Stimulated activated CD8-positive, alpha-beta memory T cell treated with anti-CD3 and anti-CD28 coated beads, Interleukin-4, amount 100 ng/mL, for 24 hours (primary cell): ENCODE data around the gene CABYR.

Source experiments
- DNase-seq: peaks from one replicate; pipeline ENCODE4 v3.0.0-alpha.2; 2020; ENCODE audit warnings: low read depth

CABYR gene

DNA sequence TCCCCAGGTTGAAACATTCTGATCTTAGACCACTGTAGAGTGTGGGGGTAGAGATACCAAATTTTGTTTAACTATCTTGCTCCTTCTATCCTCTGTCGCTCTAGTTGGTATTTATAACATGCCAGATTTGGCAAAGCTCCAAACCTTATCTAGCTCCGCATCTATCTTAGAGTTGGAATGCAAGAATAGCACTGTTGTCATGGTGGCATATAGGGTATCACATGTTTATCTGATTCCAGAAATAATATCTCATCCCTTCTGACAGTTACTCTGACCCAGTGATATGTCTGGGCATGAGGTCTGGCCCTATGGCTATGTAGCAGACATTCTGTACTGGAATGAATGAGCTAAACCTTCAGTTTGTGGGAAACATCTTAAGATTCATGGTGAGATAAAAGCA is 51.7 kb downstream of the CABYR start:
- no peak for DNase-seq

DNA sequence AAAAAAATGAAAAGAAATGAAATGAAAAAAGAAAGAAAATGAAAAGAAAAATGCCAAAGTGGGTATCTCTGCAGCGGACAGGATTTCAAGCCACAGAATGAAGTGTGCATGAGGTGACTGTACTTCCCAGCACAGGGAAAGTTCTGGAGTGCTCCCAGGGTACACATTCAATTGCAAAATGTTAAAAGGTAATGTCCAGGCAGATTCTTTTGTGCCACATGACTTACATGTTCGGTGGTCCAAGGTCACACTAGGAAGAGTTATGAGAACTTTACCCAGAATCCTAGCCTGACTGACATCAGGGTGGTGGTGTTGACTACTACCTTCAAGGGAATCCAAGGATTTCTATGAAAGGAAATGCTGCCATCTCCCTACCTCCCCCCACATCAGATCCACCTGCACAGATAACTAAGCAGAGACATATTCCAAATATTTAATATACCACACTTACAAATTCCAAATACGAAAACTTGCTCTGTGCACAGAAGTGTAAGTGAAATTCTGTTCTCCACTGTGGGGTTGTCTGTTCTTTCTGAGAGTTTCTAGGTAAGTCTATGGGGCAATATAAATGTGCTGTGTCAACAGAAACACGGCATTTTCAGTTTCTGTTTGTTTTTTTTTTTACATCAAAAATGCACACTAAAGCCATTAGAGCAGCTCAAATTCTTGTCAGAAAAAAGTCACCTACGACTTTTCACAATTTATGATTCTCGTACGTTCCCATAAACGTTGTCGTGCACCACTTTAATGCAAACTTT is 56.6 kb downstream of the CABYR start:
- no peak for DNase-seq

DNA sequence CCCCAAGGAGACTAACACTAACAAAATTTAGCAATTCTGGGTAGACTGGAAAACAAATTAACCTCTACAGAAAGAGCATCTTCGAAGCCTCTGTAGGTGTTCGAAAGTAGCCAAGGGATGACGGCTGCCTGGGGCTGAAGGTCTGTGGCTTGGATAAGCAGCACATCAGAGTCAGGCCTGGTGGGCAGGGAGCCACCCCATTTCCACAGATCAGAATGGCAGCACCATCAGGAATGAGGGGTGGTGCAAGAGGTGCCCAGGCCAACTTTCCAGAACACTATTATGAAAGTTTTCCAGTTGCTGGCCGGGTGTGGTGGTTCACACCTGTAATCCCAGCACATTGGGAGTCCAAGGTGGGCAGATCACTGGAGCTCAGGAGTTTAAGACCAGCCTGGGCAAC is 57.9 kb downstream of the CABYR start:
- no peak for DNase-seq

DNA sequence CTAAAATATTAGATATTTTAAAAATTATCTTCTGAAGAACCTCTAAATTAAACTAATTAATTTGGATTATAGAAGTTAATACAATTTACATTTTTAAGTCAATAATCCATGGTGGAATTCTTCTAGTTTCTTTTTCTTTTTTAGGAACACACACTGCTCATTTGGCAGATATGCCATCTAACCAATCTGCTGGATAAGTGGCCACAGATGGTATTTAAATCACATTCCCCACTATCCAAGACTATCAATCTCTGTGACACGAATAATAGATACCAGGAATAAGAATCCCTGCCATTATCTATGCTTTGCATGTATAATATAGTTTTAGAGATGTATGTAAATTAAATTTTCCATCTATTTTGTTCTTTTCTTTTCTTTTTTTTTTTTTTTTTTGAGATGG is 58.5 kb downstream of the CABYR start:
- DNase-seq: no peak

DNA sequence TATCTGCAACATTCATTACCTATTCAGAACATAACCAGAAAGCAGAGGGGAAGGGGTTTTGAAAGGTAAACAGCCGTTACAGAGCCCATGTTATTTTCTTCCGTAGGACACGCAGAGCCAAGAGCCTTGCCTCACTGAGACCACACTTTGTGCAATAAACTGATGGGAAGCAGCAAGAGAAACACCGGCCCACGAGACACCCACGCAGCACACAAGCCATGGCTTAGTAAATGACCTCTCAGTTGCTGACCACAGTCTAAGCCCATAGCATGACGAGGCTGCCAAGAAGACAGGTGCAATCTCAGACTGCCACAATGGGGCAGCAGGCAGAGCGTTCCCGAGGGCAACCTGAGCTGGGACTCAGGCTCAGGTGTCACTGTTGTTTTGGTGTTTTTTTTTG is 59.6 kb downstream of the CABYR start:
- no peak for DNase-seq

DNA sequence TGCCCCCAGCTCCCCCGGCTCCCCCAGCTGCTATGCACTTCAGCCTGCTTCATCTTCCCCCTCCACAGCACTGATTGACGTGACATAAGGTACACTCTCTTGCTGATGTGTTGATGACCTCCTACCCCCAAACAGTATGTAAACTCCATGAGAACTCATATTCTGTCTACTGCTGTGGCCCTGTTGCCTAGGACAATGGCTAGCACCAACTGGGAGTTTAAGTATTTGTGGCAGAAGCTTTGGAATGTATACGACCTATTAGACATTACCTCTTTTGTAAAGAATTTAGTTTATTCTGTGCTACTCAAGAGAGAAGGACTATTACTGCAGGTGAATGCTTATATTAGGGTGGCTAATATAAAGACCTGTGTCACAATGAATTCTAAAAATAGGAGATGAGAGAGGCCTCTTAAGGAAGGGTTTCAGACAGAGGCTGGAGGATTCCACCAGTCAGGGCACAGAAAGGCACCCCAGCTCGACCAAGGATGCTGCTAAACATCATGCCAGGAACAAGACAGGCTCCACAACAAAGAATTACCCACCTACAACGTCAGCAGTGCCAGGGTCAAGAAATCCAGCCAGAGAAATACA is 60.6 kb downstream of the CABYR start:
- DNase-seq: no peak

DNA sequence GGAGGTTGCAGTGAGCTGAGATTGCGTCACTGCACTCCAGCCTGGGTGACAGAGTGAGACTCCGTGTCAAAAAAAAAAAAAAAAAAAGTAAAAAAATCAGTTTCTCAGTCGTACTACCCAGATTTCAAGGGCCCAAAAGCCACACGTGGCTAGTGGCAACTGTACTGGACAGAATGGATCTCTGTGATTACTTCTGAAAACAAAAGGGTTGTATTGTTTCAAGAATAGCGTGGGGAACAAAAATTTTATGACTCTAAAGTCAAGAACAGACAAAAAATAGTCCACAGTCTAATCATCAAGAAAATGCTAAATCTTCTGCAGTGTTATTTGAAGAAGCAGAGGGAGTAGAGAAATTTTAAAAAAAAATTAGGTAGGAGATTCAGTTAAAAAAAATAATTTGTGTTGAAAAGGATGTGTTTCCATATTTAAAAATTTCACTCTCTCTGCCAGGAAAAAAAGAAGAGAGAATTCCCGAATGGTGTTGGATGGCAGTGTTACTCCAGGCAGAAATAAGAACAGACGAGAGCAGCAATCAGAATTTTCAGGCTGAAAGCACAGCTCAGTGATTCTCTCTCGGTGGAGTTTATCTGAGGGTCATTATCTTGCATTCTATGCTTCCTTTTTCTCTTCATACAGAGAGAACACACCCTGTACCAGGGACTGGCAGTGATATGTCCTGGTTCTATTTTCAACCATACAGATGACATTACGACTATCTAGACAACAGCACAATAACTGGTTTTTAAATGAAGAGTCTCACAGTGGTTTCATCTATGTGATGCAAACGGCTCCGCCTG is 61.8 kb downstream of the CABYR start:
- DNase-seq: no peak

DNA sequence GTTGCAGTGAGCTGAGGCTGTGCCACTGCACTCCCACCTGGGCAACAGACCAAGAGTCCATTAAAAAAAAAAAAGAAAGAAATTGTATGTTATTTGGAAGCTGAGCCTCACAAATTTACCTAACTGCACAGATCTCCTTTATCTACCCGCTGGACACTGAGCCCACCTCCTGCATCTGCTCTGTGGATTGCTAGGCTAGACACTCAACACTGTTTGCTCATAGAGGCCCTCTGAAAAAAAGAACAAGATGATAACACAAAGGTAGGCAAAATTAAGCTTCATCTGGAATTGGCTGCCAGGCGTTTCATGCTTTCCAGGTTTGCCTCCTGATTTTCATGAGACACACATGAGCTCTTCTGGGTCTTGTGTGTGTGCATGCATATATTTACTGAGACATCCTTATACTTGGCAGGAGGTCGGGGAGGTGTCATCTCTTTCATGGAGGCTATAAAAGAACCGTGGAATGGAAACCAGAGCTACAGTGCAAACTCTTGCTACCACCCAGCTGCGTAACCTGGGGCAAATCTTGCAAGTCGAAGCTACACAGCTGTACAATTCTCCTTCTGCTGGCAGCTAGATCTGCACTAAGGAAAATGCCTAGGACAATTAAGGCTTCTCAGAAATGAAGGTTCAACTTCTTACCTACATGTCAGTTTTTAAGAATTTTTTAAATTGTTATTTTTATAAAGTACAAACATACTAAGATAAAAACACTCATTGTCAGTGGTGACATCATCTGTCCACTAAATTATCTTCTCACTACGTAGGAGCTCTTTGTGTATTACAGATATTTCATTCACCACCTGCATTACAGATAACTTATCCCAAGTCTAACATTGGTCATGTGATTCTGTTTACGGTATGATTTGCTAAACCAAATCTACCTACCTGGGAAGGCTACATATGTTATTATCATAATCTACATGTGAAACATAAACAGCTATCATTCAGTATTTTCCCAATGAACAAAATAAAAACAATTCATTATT is 63.1 kb downstream of the CABYR start:
- no peak for DNase-seq

DNA sequence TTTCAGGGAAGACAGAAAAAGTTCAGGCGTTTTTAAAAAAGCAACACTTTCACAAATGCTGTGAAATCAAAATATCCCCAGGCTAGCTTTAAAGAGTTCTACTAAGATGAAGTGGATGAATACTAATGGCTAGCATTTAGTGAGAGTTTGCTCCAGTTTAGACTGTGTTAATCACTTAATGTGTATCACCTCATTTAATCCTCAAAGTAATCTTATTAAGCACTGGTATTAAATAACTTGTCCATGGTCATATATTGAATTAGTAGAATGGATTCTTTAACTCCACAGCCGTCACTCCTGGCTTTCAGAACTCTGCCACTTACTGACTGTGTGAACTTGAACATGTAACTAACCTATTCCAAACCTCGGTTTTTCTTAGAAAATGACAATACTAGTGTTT is 66.0 kb downstream of the CABYR start:
- DNase-seq: no peak

DNA sequence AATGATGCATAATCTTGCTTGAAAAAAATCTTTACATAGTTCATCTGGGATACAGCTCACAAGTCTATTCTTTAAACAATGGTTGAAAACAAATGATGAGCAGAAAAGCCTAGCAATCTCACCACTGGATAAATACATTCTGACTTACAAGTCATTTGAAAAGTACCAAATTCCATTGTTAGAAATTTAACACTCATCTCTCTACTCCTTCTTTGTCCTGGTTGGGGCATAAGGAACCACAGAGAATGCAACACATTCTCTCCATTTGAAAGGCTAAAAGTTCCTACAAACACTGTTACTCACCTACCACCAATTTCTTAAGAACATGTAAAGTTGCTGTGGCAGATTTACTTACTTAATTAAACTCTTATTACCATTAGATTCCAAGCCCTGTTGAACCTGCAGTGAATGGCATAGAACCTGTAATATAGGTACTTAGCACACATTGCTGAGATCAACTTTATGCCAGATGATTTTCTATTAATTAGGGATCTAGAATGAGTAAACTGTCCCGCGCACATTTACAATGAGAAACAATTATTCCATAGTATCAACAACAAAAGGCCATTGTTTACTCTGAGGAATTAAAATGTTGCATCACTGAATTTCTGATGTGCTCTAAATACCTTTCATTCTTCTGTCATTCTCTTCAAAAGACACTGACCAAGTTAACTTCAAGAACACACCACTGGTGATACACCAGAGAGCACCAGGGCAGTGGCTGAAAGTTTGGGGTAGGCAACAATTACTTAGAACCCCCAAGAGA is 69.6 kb downstream of the CABYR start:
- DNase-seq: no peak

DNA sequence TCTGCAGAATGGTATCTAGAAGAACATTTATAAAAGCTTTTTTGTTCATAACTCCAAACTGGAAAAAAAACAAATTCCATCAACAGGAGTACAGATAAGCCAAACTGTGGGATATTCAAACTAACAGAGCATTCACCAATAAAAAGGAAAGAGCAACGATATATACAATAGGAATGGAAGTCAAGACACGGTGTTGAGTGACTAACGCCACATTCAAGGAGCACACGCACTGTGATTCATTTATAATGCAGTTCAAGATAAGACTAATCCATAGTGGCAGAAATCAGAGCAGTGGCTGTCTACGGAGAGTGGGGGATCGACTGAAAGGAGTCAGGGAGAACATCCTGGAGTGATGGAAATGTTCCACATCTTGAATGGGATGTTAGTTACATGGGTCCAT is 70.7 kb downstream of the CABYR start:
- DNase-seq: no peak
